GM18499 (cell line): ENCODE data around the gene VMAC.
"Not testable (repeated sequence)": the region's sequence is repeated elsewhere in the genome, so short reads cannot be mapped to it uniquely, and the experiment has no call there.

Source experiments
- ATAC-seq: cut with Tn5 transposase; IDR thresholded peaks from one replicate; pipeline ENCODE4 v1.9.1; 2021; ENCODE audit warnings: moderate number of reproducible peaks; ENCODE audit not compliant: insufficient read depth, unreplicated experiment

Gene VMAC, protein sequence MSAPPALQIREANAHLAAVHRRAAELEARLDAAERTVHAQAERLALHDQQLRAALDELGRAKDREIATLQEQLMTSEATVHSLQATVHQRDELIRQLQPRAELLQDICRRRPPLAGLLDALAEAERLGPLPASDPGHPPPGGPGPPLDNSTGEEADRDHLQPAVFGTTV

DNA sequence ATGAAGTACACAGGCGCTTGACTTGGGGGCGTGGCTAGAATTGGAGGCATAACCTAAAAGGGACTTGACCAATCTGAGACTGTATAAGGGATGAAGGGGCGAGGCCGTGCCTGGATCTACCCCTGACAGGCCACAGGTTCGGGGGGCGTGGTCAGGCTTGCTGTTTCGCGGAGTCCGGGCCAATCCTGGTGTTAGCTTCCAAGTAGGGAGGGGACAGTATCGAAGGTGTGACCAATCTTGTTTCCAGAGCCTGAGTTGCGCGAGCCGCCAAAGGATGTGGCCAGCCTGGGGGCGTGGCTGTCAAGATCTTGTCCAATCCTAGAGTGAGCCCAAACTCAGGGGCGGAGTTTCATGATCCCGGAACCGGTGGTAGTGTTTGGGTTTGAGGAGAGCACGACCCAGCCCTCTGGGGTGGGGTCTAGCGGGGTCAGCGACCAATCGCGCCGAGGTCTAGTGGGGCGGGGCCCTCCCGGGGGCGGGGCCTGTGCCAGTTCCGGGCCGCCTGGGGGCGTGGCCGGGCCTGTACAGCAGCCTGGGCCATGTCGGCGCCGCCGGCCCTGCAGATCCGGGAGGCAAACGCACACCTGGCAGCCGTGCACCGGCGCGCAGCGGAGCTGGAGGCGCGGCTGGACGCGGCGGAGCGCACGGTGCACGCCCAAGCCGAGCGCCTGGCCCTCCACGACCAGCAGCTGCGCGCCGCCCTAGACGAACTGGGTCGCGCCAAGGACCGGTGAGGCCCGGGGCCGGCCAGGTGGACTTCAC, at the start of gene VMAC:
VMAC (plus strand) TSS at position 521 of the 762 bp plus-strand sequence; CDS start at position 540, 19 bp downstream.
- peak; percentile 73 for ATAC-seq

DNA sequence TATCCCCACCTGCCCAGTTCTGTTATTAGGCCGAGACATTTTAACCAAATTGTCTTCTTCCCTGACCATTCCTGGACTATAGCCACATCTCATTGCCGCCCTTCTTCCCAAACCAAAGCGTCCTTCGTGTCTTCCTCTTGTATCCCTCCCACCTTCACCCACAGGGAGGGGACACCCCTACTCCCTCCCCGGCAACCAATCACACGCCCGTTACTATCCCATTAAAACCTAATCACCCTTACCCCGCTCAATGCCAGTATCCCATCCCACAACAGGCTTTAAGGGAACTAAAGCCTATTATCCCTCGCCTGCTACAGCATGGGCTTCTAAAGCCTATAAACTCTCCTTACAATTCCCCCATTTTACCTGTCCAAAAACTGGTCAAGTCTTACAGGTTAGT, 49.5 kb upstream of the VMAC start:
- ATAC-seq = not testable (repeated sequence)

DNA sequence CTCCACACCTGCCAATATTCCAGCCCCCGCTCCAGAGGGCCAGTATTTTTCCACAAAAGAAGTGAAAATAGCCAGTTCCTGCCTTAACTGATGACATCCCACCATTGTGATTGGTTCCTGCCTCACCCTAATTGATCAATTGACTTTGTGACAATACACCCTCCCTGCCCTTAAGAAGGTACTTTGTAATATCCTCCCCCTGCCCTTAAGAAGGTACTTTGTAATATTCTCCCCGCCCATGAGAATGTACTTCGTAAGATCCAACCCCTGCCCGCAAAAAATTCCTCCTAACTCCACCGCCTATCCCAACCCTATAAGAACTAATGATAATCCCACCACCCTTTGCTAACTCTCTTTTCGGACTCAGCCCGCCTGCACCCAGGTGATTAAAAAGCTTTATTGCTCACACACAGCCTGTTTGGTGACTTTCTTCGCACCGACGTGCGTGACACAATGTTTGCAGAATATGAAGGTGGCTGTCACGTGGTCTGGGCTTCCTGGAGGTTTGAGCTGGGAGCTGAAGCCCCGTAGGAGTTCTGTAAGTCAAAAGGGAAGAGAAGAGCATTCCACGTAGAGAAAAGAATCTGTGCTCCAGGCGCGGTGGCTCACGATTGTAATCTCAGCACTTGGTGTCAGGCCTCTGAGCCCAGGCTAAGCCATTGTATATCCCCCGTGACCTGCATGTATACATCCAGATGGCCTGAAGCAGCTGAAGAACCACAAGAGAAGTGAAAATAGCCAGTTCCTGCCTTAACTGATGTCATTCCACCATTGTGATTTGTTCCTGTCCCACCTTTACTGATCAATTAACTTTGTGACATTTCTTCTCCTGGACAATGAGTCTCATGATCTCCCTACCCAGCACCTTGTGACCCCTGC, 47.2 kb upstream of the VMAC start:
- ATAC-seq = no peak

DNA sequence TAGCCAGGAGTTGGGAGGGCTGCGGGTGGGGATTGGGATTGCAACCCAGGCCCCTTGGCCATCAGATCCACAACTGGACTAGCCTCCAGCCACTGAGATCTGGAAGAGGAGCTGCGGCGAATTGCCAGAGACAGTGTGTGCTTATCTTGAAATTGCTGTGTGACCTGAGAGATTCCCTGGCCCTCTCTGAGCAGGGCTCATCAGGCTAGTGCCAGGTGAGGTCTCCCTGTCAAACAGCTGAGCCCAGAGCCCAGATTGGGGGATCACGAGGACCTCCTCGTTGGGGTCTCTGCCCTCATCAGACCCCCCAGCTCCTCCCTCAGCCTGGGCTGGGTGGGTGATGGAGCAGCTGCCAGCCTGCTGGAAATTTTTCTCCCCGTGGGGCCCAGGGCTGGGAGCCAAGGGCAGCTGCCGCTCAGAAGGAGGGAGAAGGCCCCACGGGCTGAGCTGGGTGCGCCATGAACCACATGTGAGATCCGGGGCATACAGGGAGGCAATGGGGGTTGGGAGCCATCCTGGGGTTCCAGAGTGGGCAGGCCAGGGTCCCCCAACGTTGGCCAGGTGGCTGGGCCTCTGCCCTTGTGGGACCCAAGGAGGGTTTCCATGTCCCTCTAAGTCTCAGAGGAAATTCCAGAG, 41.5 kb upstream of the VMAC start:
- ATAC-seq = no peak

DNA sequence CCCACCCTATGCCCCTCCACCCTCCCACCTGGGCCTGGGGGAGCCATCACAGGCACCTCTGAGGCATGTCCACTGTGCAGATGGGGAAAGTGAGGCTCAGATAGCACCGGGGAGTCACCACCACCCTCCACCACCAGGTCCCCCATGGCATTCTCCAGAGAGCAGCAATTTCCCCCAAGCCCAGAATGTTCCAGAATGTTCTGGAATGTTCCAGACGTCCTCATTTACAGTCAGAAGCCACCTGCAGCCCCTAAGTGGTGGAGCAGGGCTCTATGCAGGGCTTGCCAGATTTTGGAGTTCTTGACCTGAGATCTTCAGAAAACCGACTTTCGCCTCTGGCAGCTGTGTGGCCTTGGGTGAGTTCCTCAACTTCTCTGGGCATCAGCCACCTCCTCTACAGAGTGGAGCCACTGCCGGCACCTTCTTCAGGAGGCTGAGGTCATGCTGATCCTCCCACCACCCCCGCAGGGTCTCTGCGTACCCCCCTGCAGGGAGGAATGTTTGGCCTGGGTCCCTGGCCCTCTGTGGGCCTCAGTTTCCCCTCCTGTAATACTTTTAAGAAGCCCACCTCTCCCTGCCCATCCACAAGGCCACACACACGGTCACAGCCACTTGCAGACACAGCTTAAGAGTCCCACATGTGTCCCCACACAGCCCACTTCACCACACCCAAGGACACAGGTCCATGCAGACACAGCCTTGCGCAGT, 40.5 kb upstream of the VMAC start:
- no peak for ATAC-seq

DNA sequence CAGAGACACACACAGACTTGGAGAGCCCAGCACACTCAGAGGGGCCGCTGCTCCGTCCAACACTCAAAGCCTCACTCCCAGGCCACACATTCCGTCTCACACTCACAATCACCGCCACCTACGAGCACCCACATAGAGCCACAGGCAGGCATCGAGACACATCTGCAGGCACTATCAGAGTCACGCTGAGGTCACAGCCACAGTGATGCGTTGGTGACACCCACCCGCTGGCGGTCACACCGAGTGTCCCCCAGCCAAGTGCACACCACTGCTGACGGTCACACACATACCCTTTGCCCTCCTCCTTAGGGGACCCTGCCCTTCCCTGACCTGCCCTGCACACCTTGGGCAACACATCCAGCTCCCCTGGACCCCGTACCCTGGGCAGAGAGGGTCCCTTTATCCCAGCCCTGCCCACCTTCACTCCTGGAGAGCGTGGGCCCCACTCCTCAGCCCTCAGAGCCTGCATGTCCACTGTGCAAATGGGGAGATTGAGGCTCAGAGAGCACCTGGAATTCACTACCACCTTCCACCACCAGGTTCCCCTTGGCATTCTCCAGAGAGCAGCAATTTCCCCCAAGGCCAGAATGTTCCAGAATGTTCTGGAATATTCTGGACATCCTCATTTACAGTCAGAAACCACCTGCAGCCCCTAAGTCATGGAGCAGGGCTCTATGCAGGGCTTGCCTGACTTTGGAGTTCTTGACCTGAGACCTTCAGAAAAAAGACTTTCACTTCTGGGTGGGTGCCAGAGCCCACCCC, 39.8 kb upstream of the VMAC start:
- no peak for ATAC-seq

DNA sequence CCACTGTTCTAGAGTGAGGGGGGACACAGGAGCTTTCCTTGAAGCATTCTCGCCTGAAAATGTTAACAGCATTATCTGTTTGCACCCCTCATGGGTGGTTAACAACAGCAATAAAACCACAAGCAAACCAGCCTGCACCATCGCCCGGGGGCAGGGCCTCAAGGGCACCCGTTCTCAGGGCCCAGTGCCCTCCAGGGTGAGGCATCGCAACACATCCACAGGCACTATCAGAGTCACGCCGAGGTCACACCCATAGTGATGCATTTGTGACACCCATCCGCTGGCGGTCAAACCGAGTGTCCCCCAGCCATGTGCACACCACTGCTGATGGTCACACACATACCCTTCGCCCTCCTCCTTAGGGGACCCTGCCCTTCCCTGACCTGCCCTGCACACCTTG, 38.9 kb upstream of the VMAC start:
- ATAC-seq = no peak

DNA sequence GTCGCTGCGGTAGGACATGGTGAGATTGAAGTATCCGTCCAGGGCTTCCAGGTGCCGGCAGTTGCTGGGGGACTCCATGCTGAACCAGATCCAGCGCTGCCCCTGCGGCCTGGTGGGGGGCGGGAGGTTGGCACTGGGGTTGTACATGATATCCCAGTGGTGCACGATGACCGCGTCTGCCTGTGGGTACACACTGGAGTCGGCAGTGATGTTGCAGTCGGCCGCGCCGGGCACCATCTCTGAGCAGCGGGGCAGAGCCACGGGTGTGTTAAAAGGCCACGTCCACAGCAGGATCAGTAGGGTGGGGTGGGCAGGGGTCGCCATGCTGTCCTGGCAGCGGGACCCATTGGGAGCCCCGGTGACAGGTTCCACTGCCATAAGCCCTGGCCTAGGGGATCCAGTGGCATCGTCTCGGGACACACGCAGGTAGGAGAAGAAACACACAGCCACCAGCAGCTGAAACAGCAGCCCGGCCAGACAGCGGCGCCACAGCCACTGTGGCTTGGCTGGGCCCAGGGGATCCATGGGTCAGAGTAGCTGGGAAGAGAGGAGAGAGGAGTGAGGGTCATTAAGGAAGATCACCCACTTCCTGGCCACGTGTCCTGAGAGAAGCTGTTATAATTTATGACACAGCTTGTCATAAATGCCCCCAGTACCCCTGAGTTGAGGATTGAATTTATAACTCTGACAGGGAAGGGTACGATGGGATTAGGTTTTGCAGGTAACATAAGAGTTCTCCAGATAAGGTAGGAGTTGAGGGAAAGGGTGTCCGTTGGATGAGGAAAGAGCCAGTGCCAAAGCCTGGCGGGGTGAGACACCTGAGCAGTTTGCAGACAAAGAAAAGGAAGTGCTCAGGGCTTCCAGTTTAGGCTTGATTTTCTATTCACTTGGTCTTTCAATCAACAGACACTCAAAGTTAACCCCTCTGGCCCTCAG, 37.2 kb upstream of the VMAC start:
- no peak for ATAC-seq

DNA sequence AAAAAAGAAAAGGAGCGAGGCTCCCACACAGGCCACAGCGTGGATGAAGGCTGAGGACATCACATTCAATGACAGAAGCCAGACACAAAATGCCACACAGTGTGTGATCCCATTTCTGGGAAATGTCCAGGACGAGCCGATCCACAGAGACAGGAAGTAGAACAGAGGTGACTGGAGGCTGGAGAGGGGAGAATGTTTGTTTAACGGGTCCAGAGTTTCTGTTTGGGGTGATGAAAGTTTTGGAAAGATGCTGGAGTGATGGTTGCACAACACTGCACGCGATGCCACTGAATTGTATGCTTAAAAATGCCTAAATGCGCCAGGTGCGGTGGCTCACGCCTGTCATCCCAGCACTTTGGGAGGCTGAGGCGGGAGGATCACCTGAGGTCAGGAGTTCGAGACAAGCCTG, 33.7 kb upstream of the VMAC start:
- ATAC-seq = no peak

DNA sequence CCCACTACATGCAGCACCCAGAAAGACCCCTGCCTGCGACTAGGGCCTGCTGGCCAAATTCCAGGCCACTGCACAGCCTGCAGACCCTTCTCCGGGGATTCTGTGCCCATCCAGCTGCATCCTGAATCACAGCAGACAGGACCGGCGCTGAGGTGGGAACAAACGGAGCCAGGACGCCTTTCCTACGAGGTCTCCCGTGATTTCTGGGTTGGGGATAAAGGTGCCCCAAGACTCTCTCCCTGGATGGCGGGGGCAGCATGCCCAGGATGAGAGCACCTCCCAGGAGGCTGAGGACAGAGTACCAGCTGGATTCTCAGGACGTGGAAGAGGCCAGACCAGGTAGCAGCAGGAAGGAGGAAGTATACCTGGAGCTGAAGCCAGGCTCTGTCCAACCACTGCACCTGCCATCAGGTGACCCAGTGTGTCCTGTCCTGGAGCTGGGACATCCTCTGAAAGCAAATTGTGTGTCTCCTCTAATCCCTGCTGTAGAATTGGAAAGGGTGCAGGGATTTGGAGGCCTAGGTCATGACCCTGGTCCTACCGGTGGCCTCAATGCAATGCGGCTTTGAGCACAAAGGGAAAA, 31.0 kb upstream of the VMAC start:
- ATAC-seq = no peak

DNA sequence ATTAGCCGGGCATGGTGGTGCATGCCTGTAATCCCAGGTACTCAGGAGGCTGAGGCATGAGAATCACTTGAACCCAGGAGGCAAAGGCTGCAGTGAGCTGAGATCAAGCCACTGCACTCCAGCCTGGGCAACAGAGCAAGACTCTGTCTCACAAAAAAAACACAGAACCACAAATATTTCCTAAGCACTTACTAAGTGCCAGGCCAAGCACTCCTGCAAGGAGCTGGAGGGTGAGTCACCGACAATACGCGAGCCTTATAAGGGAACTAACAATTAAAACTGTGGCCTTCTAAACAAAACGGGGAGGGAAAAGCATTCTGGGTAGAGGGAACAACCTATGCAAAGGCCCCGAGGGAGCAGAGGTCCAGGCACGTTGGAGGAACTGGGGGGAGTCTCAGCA, 30.2 kb upstream of the VMAC start:
- not testable (repeated sequence) for ATAC-seq

DNA sequence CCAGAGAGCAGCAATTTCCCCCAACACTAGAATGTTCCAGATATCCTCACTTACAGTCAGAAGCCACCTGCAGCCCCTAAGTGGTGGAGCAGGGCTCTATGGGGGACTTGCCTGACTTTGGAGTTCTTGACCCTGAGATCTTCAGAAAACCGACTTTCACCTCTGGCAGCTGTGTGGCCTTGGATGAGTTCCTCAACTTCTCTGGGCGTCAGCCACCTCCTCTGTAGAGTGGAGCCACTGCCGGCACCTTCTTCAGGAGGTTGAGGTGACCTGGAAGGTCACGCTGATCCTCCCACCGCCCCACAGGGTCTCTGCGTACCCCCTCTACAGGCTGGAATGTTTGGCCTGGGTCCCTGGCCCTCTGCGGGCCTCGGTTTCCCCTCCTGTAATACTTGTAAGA, 27.2 kb upstream of the VMAC start:
- no peak for ATAC-seq

DNA sequence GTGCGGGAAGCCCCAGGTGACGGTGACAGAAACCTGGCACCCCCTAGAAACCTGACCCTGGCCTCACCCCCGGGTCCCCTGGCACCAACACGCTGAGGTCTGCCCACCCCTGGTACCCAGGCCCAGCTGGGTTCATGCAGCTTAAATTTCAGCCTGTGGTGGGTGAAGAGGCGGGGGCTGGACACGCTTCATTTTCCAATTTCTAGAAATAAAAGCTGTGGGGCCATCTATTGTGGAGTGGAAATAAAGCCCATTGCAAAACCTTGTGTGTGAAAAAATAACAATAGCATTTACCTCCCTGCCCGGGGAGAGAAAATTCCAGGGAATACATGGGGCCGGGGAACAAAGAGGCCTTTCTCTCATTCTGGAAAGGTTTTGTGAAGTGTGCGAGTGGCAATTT, 26.8 kb upstream of the VMAC start:
- ATAC-seq = no peak

DNA sequence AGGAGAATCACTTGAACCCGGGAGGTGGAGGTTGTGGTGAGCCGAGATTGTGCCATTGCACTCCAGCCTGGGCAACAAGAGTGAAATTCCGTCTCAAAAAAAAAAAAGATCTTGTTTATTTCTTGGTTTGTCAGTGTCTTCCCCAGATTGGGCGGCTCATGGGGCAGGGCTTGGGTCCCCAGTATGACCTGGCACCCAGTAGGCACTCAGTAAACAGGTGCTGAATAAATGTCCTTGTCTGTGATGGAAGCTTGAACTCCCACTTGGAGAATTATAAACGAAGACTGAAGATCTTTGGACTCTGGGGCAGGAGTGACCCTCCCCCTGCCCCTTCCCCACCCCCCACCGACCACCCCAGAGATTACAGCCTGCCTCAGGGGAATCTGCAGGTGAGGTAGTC, 24.5 kb upstream of the VMAC start:
- ATAC-seq = no peak

DNA sequence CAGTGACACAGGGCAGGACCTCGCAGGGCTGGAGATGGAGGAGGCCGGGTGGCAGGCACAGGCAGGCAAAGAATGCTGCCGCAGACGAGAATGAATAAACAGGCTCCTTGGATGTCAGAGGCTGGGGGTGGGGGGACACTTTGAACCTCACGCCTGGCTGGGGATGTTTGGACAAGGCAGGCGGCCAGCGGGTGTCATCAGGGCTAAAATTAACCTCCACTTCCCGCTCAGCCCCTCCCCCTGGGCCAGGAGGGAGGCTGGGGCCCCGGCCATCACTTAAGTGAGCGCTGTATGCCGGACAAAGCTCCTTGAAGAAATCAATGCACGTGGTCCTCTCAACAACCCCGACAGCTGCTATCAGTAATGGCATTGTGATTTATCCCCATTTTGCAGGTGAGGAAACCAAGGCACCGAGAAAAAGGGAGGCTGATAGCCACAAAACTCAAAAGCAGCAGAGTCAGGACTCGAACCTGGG, 24.0 kb upstream of the VMAC start:
- ATAC-seq = no peak

DNA sequence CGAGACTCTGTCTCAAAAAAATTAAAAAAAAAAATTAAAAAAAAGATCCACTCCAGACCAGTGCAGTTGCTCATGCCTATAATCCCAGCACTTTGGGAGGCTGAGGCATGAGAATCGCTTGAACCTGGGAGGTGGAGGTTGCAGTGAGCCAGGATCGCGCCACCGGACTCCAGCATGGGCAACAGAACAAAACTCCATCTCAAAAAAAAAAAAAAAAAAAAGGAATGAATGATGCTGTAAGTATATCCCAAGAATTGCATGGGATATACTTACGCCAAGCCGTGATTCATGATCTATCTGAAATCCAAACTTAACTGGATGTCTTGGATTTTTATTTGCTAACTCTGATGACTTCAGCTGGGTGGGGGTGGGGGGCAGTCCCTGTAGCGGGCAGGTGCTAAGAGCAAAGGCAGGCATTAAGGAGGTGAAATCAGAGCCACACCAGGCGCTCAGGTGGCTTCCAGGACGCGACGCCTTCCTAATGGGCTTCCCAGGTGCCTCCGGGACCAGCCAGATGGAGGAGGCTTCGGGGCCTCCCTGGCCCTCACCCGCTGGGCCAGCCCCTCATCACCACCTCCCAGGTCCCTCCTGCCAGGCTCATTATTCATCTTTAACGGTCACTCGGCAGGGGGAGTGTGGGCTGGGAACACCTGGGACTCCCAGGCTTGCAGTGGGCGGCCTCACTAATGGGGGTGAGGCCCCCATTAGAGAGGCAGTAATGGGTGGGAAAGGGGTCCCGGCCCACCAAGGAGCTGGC, 23.0 kb upstream of the VMAC start:
- no peak for ATAC-seq

DNA sequence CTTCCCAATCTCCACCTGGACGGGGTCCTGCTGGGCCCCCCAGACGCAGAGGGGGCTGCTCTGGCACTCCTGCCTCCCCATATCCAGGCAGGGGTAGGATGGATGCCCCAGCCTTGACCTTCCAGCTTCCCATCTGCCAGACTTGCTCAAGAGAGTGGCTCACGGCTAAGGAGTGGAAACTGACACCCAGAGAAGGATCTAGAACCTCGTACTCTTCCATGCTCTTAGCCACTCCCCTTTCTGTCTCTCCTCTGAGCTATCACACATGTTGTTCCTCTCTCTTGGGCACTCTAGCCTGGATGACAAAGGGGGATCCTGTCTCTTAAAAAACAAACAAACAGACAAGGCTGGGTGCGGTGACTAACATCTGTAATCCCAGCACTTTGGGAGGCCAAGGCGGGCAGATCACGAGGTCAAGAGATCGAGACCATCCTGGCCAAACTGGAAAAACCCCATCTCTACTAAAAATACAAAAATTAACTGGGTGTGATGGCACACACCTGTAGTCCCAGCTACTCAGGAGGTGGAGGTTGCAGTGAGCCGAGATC, 22.2 kb upstream of the VMAC start:
- no peak for ATAC-seq
